Testis (tissue), 2 donors: ENCODE measurements around the gene NCKAP5.

Source experiments
- POLR2A ChIP-seq: fragments of 450-650 bp; IDR thresholded peaks from one replicate; pipeline ENCODE4 v1.6.1; 2017; ENCODE audit warnings: antibody characterized with exemption, mild to moderate bottlenecking, moderate library complexity
- TF ChIP-seq, protein P1 (sequence below), 3 experiments: fragments of 450-650 bp in 2 of 3; fragments of 200-600 bp in 1 of 3; sonication (generic) in 1 of 3; IDR thresholded peaks; one replicate each; pipeline ENCODE4 v1.5.1; 2016 to 2019; ENCODE audit warnings: antibody characterized with exemption in 3 of 3, mild to moderate bottlenecking in 2 of 3, moderate library complexity in 1 of 3

DNA sequence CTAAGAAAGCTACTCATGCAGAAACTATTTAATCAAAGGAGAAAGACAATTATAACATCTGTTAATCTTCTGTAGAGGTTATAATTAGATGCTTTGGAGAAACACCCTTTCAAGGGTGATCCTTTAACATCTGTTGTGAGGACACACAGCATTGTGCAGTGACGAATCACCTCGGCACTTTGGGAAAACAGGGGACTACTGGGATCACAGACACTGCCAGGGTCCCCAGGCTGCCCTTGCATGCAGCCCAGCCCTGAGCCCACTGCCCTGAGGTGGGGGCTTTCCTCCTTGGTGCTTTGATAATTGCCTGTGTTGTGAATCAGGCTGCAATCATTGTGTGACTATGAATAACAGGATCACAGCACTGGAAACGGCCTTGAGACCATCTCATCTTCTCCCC lies 10.6 kb downstream of the NCKAP5 start:
- TF ChIP-seq, protein P1, sequence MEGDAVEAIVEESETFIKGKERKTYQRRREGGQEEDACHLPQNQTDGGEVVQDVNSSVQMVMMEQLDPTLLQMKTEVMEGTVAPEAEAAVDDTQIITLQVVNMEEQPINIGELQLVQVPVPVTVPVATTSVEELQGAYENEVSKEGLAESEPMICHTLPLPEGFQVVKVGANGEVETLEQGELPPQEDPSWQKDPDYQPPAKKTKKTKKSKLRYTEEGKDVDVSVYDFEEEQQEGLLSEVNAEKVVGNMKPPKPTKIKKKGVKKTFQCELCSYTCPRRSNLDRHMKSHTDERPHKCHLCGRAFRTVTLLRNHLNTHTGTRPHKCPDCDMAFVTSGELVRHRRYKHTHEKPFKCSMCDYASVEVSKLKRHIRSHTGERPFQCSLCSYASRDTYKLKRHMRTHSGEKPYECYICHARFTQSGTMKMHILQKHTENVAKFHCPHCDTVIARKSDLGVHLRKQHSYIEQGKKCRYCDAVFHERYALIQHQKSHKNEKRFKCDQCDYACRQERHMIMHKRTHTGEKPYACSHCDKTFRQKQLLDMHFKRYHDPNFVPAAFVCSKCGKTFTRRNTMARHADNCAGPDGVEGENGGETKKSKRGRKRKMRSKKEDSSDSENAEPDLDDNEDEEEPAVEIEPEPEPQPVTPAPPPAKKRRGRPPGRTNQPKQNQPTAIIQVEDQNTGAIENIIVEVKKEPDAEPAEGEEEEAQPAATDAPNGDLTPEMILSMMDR (IDR thresholded peaks at IDR 0.05), result no peak
- no peak for TF ChIP-seq POLR2A
